Dermis microvascular lymphatic vessel endothelial cell (primary cell): ENCODE results near the gene SCARB1. TPM values are rescaled to one million over a fixed set of nuclear protein-coding genes. Genes with fewer than 3 reads are reported as not detected.
A peak's percentile ranks its signal among the peaks of the same experiment; 100 is the strongest.

Experiments
- DNase-seq, 2 donors: peaks; one replicate each; pipeline versions ENCODE4 v3.0.0 to v3.0.0-alpha.2; 2010; ENCODE audit warnings: low read depth in 2 of 2
- total RNA-seq: library from RNA; depleted of rRNA; stranded (reverse); fragments of >200 nt; gene quantifications from 2 replicates; pipeline ENCODE4 v1.2.1, GENCODE V29; 2014

Gene SCARB1
- total RNA-seq, 1 donor from 2014 or later, result 11.9 TPM

- DNase-seq, result peak in 1 of 2 donors; percentile 38
These were observed 66.3 kb downstream of the SCARB1 start for GRCh38 chr12:124797321-124797720.

GRCh38 chr12:124796303-124796960 is 67.2 kb downstream of the SCARB1 start:
- DNase-seq, result peak; percentile 13 to 49

- DNase-seq, result no peak
These were observed 68.3 kb downstream of the SCARB1 start for GRCh38 chr12:124795081-124795948.

GRCh38 chr12:124792961-124793441 is 70.7 kb downstream of the SCARB1 start:
- DNase-seq, result no peak

- DNase-seq, result no peak
These were observed 71.5 kb downstream of the SCARB1 start for GRCh38 chr12:124792156-124792555.

GRCh38 chr12:124790650-124791400 is 72.8 kb downstream of the SCARB1 start:
- no peak for DNase-seq

- no peak for DNase-seq
These were observed 74.6 kb downstream of the SCARB1 start for GRCh38 chr12:124788936-124789555.

- peak; percentile 88 for DNase-seq
These were observed 77.4 kb downstream of the SCARB1 start for GRCh38 chr12:124786061-124786964.

- no peak for DNase-seq
These were observed 78.6 kb downstream of the SCARB1 start for GRCh38 chr12:124784871-124785572.

GRCh38 chr12:124783087-124783486 is 80.6 kb downstream of the SCARB1 start:
- DNase-seq, result no peak

GRCh38 chr12:124782132-124782531 is 81.5 kb downstream of the SCARB1 start:
- DNase-seq, result no peak

- DNase-seq, result no peak
These were observed 82.6 kb downstream of the SCARB1 start for GRCh38 chr12:124780752-124781685.

- DNase-seq, result no peak
These were observed 83.3 kb downstream of the SCARB1 start for GRCh38 chr12:124780336-124780735.

GRCh38 chr12:124779161-124780141 is 84.2 kb downstream of the SCARB1 start:
- peak; percentile 35 to 43 for DNase-seq

- DNase-seq, result no peak
These were observed 85.3 kb downstream of the SCARB1 start for GRCh38 chr12:124778411-124778810.

GRCh38 chr12:124777399-124778372 is 86.0 kb downstream of the SCARB1 start:
- DNase-seq, result peak in 1 of 2 donors; percentile 13
